Prostate gland (tissue), 2 donors: ENCODE data around the gene SEC63. TPM values are rescaled to one million over a fixed set of nuclear protein-coding genes. Genes with fewer than 3 reads are reported as not detected.

Experiments
- DNase-seq: peaks from one replicate; pipeline ENCODE4 v3.0.0-alpha.2; 2019; ENCODE audit warnings: low spot score
- H3K27ac ChIP-seq, 2 donors: fragments of 200-600 bp; sonication (generic); 2 replicates each; pipeline ENCODE4 v1.5.1; 2017 to 2019
- H3K27me3 ChIP-seq: fragments of 200-600 bp; sonication (generic); replicated peaks from 2 replicates; pipeline ENCODE4 v1.5.1; 2019; ENCODE audit not compliant: insufficient read depth
- H3K36me3 ChIP-seq, 2 donors: fragments of 200-600 bp; sonication (generic); 1 replicate in 1 of 2; 2 replicates in 1 of 2; pipeline versions ENCODE4 v1.5.1 to v1.8.1; 2017 to 2019
- H3K4me1 ChIP-seq: fragments of 200-600 bp; sonication (generic); replicated peaks from 2 replicates; pipeline ENCODE4 v1.5.1; 2019
- H3K4me3 ChIP-seq, 2 donors: fragments of 200-600 bp; sonication (generic); 2 replicates each; pipeline ENCODE4 v1.5.1; 2017 to 2019
- H3K9me3 ChIP-seq: fragments of 200-600 bp; sonication (generic); 2 replicates; pipeline ENCODE4 v1.5.1; 2017
- POLR2A ChIP-seq: fragments of 450-650 bp; IDR thresholded peaks from one replicate; pipeline ENCODE4 v1.6.1; 2016; ENCODE audit warnings: antibody characterized with exemption, mild to moderate bottlenecking
- POLR2AphosphoS5 ChIP-seq: sonication (generic); formaldehyde crosslinking; IDR thresholded peaks from one replicate; pipeline ENCODE4 v1.6.1; 2017; ENCODE audit warnings: antibody characterized with exemption
- WGBS: methylation state at CpG from one replicate; pipeline ENCODE4 v1.1.5; 2018; 5-methylcytosine and 5-hydroxymethylcytosine counted together
- intact Hi-C: fragments of 100-400 bp; cut with DNase I; formaldehyde crosslinking; loops from one replicate; pipeline ENCODE4 v1.14.2; 2022
- total RNA-seq, 2 donors: library from RNA; depleted of rRNA; stranded (reverse); fragments of >200 nt; gene quantifications; one replicate each; pipeline ENCODE4 v1.1.0, GENCODE V29; 2016
- TF ChIP-seq, protein P1 (sequence below), 4 experiments: fragments of 200-600 bp in 2 of 4; fragments of 450-650 bp in 2 of 4; sonication (generic) in 2 of 4; IDR thresholded peaks; 1 replicate in 3 of 4; 2 replicates in 1 of 4; pipeline ENCODE4 v1.5.1; 2016 to 2019; ENCODE audit warnings: antibody characterized with exemption in 4 of 4, mild to moderate bottlenecking in 2 of 4, moderate library complexity in 2 of 4

Gene SEC63
- total RNA-seq, 2 donors from 2014 or later: 28.6 to 35.2 TPM

DNA sequence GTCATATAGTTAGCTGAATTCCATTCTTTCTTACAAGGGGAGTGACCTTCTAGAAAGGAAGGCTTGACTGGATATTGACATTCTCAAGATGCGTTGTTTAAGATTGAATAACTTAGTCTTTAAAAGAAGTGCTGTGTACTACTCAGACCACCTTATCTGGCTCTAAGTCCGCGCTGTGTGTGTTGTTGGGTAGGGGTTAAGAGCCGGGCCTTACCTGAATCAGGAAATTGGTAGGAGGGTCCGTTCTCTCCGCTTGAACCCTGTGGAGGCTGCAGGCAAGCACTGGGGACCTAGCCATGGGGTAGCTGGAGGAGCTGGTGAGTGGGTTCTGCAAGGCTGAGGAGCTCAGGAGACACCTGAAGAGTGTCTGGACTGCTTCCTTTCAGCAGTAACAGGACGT lies 124.9 kb downstream of the SEC63 start:
- 94% methylated on average over 7 of the region's 7 CpGs for WGBS
- H3K27me3 ChIP-seq: no peaks in the 10 kb centered on the region
- no peak for DNase-seq
- intact Hi-C loops: no loop called here
- H3K36me3 ChIP-seq: no peaks in the 10 kb centered on the region
- H3K4me1 ChIP-seq: no peaks in the 10 kb centered on the region
- H3K27ac ChIP-seq: no peak overlapping the region
- H3K4me3 ChIP-seq: no peak overlapping the region
- TF ChIP-seq POLR2AphosphoS5 (no peak), POLR2A (no peak)
- TF ChIP-seq, protein P1, sequence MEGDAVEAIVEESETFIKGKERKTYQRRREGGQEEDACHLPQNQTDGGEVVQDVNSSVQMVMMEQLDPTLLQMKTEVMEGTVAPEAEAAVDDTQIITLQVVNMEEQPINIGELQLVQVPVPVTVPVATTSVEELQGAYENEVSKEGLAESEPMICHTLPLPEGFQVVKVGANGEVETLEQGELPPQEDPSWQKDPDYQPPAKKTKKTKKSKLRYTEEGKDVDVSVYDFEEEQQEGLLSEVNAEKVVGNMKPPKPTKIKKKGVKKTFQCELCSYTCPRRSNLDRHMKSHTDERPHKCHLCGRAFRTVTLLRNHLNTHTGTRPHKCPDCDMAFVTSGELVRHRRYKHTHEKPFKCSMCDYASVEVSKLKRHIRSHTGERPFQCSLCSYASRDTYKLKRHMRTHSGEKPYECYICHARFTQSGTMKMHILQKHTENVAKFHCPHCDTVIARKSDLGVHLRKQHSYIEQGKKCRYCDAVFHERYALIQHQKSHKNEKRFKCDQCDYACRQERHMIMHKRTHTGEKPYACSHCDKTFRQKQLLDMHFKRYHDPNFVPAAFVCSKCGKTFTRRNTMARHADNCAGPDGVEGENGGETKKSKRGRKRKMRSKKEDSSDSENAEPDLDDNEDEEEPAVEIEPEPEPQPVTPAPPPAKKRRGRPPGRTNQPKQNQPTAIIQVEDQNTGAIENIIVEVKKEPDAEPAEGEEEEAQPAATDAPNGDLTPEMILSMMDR (IDR thresholded peaks at IDR 0.05): no peak
- H3K9me3 ChIP-seq: no peaks in the 10 kb centered on the region

DNA sequence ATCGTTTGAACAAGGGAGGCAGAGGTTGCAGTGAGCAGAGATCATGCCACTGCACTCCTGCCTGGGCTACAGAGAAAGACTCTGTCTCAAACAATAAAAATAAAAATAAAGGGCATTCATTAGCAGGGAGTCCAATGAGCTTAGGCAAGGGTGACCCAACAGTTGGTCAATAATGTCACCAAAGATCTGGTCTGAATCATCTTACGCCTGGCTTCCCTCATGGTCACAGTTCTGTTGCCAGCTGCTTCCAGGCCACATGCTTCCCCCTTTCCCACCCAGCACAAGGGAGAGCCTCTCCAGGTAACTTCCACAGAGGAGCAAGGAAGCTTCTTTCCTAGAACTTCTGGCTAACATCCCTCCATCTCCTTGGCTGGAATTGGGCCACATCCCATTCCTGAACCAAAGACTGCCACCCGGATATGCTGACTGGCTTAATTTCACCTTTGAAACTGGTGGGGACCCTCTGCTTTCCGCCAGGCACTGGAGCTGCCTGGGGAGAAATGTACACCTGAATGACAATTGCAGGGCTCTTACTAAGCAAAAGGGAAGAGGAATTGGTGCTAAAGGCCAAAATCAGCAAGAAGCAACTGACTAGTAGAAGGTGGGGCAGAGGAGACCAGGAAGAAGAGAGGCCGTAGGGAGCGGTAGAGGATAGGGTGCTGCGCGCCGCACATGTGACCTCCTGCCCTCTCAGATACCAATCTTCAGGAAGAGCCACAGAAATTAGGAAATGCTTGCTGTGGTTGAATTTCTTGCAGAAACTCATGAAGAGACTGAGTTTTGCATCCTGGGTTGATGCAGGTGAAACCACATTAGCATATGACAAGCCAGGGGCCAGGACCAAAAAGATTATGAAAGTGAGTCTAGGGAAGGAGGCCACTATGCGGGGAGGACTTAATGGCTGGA lies 125.6 kb downstream of the SEC63 start:
- H3K9me3 ChIP-seq: no peaks in the 10 kb centered on the region
- no peak overlapping the region for H3K27ac ChIP-seq
- no peaks in the 10 kb centered on the region for H3K4me1 ChIP-seq
- DNase-seq: no peak
- H3K4me3 ChIP-seq: no peak overlapping the region
- WGBS: 84% methylated on average over 10 of the region's 10 CpGs
- intact Hi-C loops: no loop called here
- TF ChIP-seq, protein P1 (IDR thresholded peaks at IDR 0.05): no peak
- no peak for TF ChIP-seq POLR2A
- TF ChIP-seq POLR2AphosphoS5: no peak
- H3K27me3 ChIP-seq: no peaks in the 10 kb centered on the region
- no peaks in the 10 kb centered on the region for H3K36me3 ChIP-seq

DNA sequence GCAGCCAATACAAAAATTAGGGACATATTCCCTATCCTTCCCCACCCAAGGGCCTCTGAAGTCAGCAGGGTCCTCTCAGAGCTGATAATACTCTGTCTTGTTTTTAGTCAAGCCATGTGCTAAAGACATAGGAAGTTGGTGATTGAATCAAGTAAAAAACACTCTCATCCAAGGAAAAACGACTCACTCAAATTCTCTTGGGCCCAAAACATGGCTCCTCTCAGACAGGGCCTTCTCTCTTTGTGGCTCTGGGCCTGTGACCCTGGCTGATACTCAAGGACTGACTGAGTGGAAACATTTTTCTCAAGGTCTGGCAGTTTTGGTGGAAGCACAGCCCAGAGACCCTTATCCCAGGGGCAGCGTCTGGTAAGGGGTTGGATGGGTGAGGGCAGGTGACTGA lies 127.9 kb downstream of the SEC63 start:
- Histone ChIP-seq H3K27me3 (no peaks in the 10 kb centered on the region), H3K4me1 (no peaks in the 10 kb centered on the region), H3K36me3 (no peaks in the 10 kb centered on the region), H3K4me3 (no peak overlapping the region), H3K27ac (no peak overlapping the region), H3K9me3 (no peaks in the 10 kb centered on the region)
- intact Hi-C loops: no loop called here
- WGBS: 88% methylated on average over 2 of the region's 2 CpGs
- no peak for TF ChIP-seq POLR2A
- TF ChIP-seq POLR2AphosphoS5: no peak
- TF ChIP-seq, protein P1 (IDR thresholded peaks at IDR 0.05): no peak
- DNase-seq: no peak

DNA sequence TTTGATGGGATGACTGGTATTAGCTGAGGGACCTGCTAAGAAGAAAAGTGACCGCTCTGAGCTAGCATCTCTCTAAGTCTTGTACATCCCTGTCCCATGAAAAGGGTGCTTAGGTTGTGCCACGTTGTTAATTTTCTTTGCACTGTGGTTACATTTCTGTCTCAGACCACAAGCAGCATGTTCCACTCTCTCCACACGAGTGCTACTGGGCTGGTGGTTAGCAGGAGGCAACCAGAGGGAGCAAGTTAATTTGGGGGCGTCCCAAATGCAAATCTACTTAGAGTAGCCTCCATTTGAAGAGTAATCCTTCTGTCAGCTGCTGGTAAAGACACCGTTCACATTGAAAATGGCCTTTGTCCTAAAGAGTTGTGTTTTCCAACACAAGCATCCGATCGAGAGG lies 130.5 kb downstream of the SEC63 start:
- no peaks in the 10 kb centered on the region for H3K27me3 ChIP-seq
- no peaks in the 10 kb centered on the region for H3K9me3 ChIP-seq
- no peaks in the 10 kb centered on the region for H3K4me1 ChIP-seq
- 90% methylated on average over 7 of the region's 7 CpGs for WGBS
- H3K36me3 ChIP-seq: no peaks in the 10 kb centered on the region
- DNase-seq: no peak
- H3K4me3 ChIP-seq: no peak overlapping the region
- intact Hi-C loops: no loop called here
- TF ChIP-seq POLR2A (no peak), POLR2AphosphoS5 (no peak)
- TF ChIP-seq, protein P1 (IDR thresholded peaks at IDR 0.05): no peak
- no peak overlapping the region for H3K27ac ChIP-seq

DNA sequence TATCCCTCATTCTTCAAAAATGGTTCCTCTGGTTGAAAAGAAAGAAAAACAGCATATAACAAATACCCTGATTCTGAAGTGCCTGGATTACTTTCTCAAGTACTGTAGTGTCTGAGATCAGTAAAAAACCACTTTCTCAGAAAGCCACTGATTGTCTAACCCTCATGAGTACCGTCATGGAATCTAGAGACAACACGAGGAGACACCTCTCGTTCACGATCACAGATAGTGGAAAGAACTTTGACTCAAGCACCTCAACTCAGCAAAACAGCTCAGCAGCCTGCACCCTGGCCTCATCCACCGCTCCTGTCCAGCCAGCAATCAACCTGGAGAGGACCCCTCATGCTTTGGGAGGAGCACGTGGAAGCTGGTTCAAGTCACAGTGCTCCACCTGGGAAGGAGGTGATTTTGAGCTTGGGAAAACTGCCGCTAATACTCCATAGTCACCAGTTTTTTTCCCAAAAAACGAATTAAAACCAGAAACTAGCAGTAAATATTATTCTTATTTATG lies 134.9 kb downstream of the SEC63 start:
- H3K27ac ChIP-seq: no peak overlapping the region
- H3K36me3 ChIP-seq: no peaks in the 10 kb centered on the region
- H3K9me3 ChIP-seq: no peaks in the 10 kb centered on the region
- 88% methylated on average over 8 of the region's 8 CpGs for WGBS
- H3K4me3 ChIP-seq: no peak overlapping the region
- no peaks in the 10 kb centered on the region for H3K27me3 ChIP-seq
- intact Hi-C loops: no loop called here
- DNase-seq: no peak
- TF ChIP-seq, protein P1 (IDR thresholded peaks at IDR 0.05): no peak
- TF ChIP-seq POLR2AphosphoS5 (no peak), POLR2A (no peak)
- H3K4me1 ChIP-seq: no peaks in the 10 kb centered on the region
